ENCODE results near the gene TMEM198. TPM values are rescaled to one million over a fixed set of nuclear protein-coding genes. Genes with fewer than 3 reads are reported as not detected.
A peak's percentile ranks its signal among the peaks of the same experiment; 100 is the strongest.

TMEM198 gene
- total and polyA plus RNA-seq, 2 donors (not counting 3 experiments of a cell fraction or from before 2014, with no cell fraction given), result not detected

- H3K27ac ChIP-seq (ENCODE audit: insufficient read depth, low read depth, low read length), result no peak overlapping the region
- intact Hi-C loops (cut with micrococcal nuclease) (loop anchor here (1.0 to 2.0 kb wide), 2 partner anchors 13 to 35 kb away; no protein-coding TSS in a partner anchor), dilution Hi-C loops (cut with MboI; ENCODE audit: extremely low pct_ligation_motif_present, low sequenced_read_pairs) (no loop called here)
- ChIA-PET POLR2A (interaction anchor here (0.6 to 1.0 kb wide), 2 partner anchors 33 to 34 kb away, joined by 4 to 8 read pairs; no protein-coding TSS in a partner anchor), CTCF (interaction anchor here (0.5 to 19.9 kb wide), 46 partner anchors 8 to 466 kb away, joined by 3 to 731 read pairs (median 5); partner anchors contain the start of genes ASIC4, CHPF, DNPEP and OBSL1)
- TF ChIP-seq POLR2AphosphoS5 (IDR thresholded peaks at IDR 0.05; ENCODE audit: insufficient read depth, low read depth, low read length), result no peak
- TF ChIP-seq CTCF (IDR thresholded peaks at IDR 0.05; ENCODE audit: extremely low read depth in 1 of 2, insufficient read depth in 1 of 2, low read depth in 1 of 2, low read length in 2 of 2), result peak; percentile 57 to 59
- TF ChIP-seq MAX (IDR thresholded peaks at IDR 0.05; ENCODE audit: insufficient read depth, insufficient read length), result peak; percentile 69
- FAIRE-seq (peak; percentile 76), DNase-seq (ENCODE audit: low read depth, low spot score) (peak; percentile 59)
- H3K9me3 ChIP-seq (replicated peaks; ENCODE audit: control insufficient read depth, insufficient read depth, low read length), result no peaks in the 10 kb centered on the region
- H3K4me2 ChIP-seq (ENCODE audit: insufficient read depth, low read length), result no peak overlapping the region
- peaks cover 12% of the 10 kb centered on the region for H3K4me1 ChIP-seq (ENCODE audit: control insufficient read depth, extremely low read depth, insufficient read depth, low read length)
- no peak overlapping the region for H3K4me3 ChIP-seq (replicated peaks in 1 of 3; ENCODE audit: insufficient read depth in 1 of 3, low read depth in 1 of 3, low read length in 3 of 3)
- H4K20me1 ChIP-seq (replicated peaks; ENCODE audit: control insufficient read depth, extremely low read depth, insufficient read depth, low read length), result no peaks in the 10 kb centered on the region
- H2AFZ ChIP-seq (ENCODE audit: low read depth, low read length), result no peak overlapping the region
- no peaks in the 10 kb centered on the region for H3K36me3 ChIP-seq (ENCODE audit: control insufficient read depth in 2 of 2, extremely low read depth in 1 of 2, insufficient read depth in 2 of 2, low read length in 2 of 2)
- H3K9me1 ChIP-seq (replicated peaks; ENCODE audit: control insufficient read depth, extremely low read depth, insufficient read depth, low read length), result no peaks in the 10 kb centered on the region
- no peaks in the 10 kb centered on the region for H3K79me2 ChIP-seq (ENCODE audit: control insufficient read depth, insufficient read depth, low read length)
- BruUV-seq (replicated peaks), result no TSS peak
- H3K9ac ChIP-seq (replicated peaks; ENCODE audit: extremely low read depth, insufficient read depth, low read length), result no peak overlapping the region
- peaks cover 33 to 36% of the 10 kb centered on the region in 2 experiments for H3K27me3 ChIP-seq (ENCODE audit: control insufficient read depth in 2 of 2, insufficient read depth in 2 of 2, low read length in 2 of 2)
Observed at GRCh38 chr2:219495531-219496122, 48.2 kb upstream of the TMEM198 start.
